Neural cell (in vitro differentiated cells): Measurements from ENCODE around the gene CACNA1C. TPM values are rescaled to one million over a fixed set of nuclear protein-coding genes. Genes with fewer than 3 reads are reported as not detected.

Experiments used
- H2AFZ ChIP-seq: fragments of 200-600, 300-800 bp; sonication (generic), shearing (Covaris generic); 2 replicates; pipeline ENCODE4 v1.6.0; 2014; ENCODE audit warnings: low read depth, mild to moderate bottlenecking, antibody characterized with exemption, low read length, moderate library complexity
- H3F3A ChIP-seq: fragments of 200-600 bp; shearing (Covaris generic); 2 replicates; pipeline ENCODE4 v1.6.1; 2016; ENCODE audit warnings: mild to moderate bottlenecking, moderate library complexity, mixed read lengths, antibody characterized with exemption, low read length; ENCODE audit not compliant: insufficient read depth, poor library complexity, severe bottlenecking
- H3K27ac ChIP-seq: fragments of 200-600, 300-800 bp; sonication (generic), shearing (Covaris generic); 2 replicates; pipeline ENCODE4 v1.5.1; 2014; ENCODE audit warnings: mild to moderate bottlenecking, low read length, moderate library complexity
- H3K27me3 ChIP-seq: fragments of 300-800, 200-600 bp; sonication (generic), shearing (Covaris generic); 2 replicates; pipeline ENCODE4 v1.6.0; 2014; ENCODE audit warnings: mild to moderate bottlenecking, low read depth, low read length, moderate library complexity; ENCODE audit not compliant: insufficient read depth
- H3K36me3 ChIP-seq: fragments of 300-800, 200-600 bp; sonication (generic), shearing (Covaris generic); 2 replicates; pipeline ENCODE4 v1.5.1; 2014; ENCODE audit warnings: mild to moderate bottlenecking, antibody characterized with exemption, low read length, moderate library complexity; ENCODE audit not compliant: insufficient read depth
- H3K4me2 ChIP-seq: fragments of 300-800, 200-600 bp; sonication (generic), shearing (Covaris generic); 2 replicates; pipeline ENCODE4 v1.6.0; 2014; ENCODE audit warnings: mild to moderate bottlenecking, low read length
- H3K4me3 ChIP-seq: fragments of 300-800, 200-600 bp; sonication (generic), shearing (Covaris generic); 2 replicates; pipeline ENCODE4 v1.5.1; 2014; ENCODE audit warnings: mild to moderate bottlenecking, low read length, moderate library complexity
- H3K79me2 ChIP-seq: fragments of 200-600 bp; shearing (Covaris generic); replicated peaks from 2 replicates; pipeline ENCODE4 v1.6.0; 2014; ENCODE audit warnings: mild to moderate bottlenecking, low read length, moderate library complexity; ENCODE audit not compliant: insufficient read depth
- H3K9ac ChIP-seq: fragments of 300-800, 200-600 bp; sonication (generic), shearing (Covaris generic); 2 replicates; pipeline ENCODE4 v1.6.1; 2016; ENCODE audit warnings: mild to moderate bottlenecking, low read length, mixed read lengths
- H3K9me2 ChIP-seq: fragments of 200-600 bp; shearing (Covaris generic); 2 replicates; pipeline ENCODE4 v1.6.1; 2016; ENCODE audit warnings: mild to moderate bottlenecking, low read length, mixed read lengths; ENCODE audit not compliant: insufficient read depth
- H3K9me3 ChIP-seq: fragments of 200-600, 300-800 bp; sonication (generic), shearing (Covaris generic); 2 replicates; pipeline ENCODE4 v1.6.1; 2016; ENCODE audit warnings: mild to moderate bottlenecking, mixed run types, low read length, moderate library complexity, mixed read lengths
- H4K20me1 ChIP-seq: fragments of 200-600 bp; shearing (Covaris generic); 2 replicates; pipeline ENCODE4 v1.6.1; 2016; ENCODE audit warnings: mild to moderate bottlenecking, mixed run types; ENCODE audit not compliant: insufficient read depth
- EP300 ChIP-seq: fragments of 450-650 bp; conservative IDR thresholded peaks from 2 replicates; pipeline ENCODE4 v1.6.1; 2014; ENCODE audit warnings: antibody characterized with exemption, mild to moderate bottlenecking, moderate library complexity; ENCODE audit not compliant: poor library complexity, severe bottlenecking
- EZH2 ChIP-seq: fragments of 200-600, 300-800 bp; shearing (Covaris generic), sonication (generic); IDR thresholded peaks from 2 replicates; pipeline ENCODE4 v1.6.1; 2014; ENCODE audit warnings: antibody characterized with exemption, low read length, borderline replicate concordance, mild to moderate bottlenecking; ENCODE audit not compliant: insufficient read depth, poor library complexity, severe bottlenecking
- MXI1 ChIP-seq: fragments of 450-650 bp; conservative IDR thresholded peaks from 2 replicates; pipeline ENCODE4 v1.6.1; 2014; ENCODE audit warnings: antibody characterized with exemption, mild to moderate bottlenecking; ENCODE audit not compliant: poor library complexity, severe bottlenecking
- POLR2AphosphoS5 ChIP-seq: IDR thresholded peaks from 2 replicates; pipeline ENCODE4 v1.6.1; 2012
- RAD21 ChIP-seq: fragments of 450-650 bp; conservative IDR thresholded peaks from 2 replicates; pipeline ENCODE4 v1.6.1; 2014; ENCODE audit warnings: antibody characterized with exemption, mild to moderate bottlenecking, moderate library complexity
- SMC3 ChIP-seq: fragments of 450-650 bp; conservative IDR thresholded peaks from 2 replicates; pipeline ENCODE4 v1.6.1; 2014; ENCODE audit warnings: antibody characterized with exemption, mild to moderate bottlenecking, moderate library complexity; ENCODE audit not compliant: poor library complexity
- TAF1 ChIP-seq: IDR thresholded peaks from 2 replicates; pipeline ENCODE4 v1.6.1; 2012; ENCODE audit warnings: low read depth
- polyA plus RNA-seq: library from polyadenylated mRNA; depleted of rRNA; stranded (reverse); fragments of >200 nt; gene quantifications from 2 replicates; pipeline ENCODE4 v1.2.3, GENCODE V29; 2014
- TF ChIP-seq, protein P1 (sequence below): fragments of 450-650 bp; IDR thresholded peaks from 2 replicates; pipeline ENCODE4 v1.5.1; 2014; ENCODE audit warnings: antibody characterized with exemption, mild to moderate bottlenecking, moderate library complexity; ENCODE audit not compliant: poor library complexity, severe bottlenecking
- TF ChIP-seq, protein P2 (sequence below): IDR thresholded peaks from 2 replicates; pipeline ENCODE4 v1.6.1; 2012; ENCODE audit warnings: borderline replicate concordance

Gene CACNA1C
- polyA plus RNA-seq, 1 donor from 2014 or later: 9.7 TPM

DNA sequence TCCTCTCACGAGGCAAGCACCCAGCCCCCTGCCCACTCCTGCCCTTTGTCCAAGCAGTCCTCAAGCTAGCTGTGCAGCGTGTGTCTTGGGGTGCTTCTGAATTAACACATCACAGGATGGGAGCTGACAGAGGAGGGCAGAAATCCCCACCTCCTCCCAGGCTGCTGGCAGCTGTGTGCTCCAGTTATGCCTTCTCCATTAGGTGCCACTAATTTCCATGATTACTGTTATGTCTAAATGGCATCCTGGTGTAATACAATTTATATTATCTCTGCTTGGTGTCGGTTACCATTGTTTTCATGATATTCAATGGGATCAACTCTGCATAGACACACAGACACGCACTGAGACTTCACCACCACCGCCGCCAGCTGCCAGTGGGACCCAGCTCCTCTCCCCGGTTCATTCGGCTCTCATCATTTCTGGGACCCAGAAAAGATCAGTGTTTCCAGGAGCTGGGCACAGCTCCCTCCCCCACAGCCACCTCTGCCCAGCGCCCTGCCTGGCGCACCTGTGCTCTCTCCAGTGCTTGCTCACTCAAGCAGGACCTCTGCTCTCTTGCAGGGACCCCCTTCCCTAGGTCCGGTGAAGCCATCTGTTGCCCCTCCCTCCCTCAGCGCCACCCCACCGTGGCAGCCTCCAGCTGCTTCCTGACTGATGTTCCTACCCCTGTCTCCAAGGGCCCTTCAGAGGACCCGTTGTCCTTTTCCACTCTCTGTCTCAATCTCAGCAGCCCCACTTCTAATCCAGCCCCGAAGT lies 574.5 kb downstream of the CACNA1C start:
- Histone ChIP-seq H3K79me2 (no peaks in the 10 kb centered on the region), H3K36me3 (no peaks in the 10 kb centered on the region), H2AFZ (no peak overlapping the region), H4K20me1 (no peaks in the 10 kb centered on the region), H3K9me3 (no peaks in the 10 kb centered on the region), H3F3A (no peaks in the 10 kb centered on the region), H3K27ac (no peak overlapping the region), H3K4me2 (no peak overlapping the region), H3K4me3 (no peak overlapping the region), H3K27me3 (no peaks in the 10 kb centered on the region), H3K9me2 (no peaks in the 10 kb centered on the region), H3K9ac (no peak overlapping the region)
- TF ChIP-seq SMC3 (no peak), EZH2 (no peak), POLR2AphosphoS5 (no peak), EP300 (no peak), MXI1 (no peak), RAD21 (no peak), TAF1 (no peak)
- TF ChIP-seq, protein P1, sequence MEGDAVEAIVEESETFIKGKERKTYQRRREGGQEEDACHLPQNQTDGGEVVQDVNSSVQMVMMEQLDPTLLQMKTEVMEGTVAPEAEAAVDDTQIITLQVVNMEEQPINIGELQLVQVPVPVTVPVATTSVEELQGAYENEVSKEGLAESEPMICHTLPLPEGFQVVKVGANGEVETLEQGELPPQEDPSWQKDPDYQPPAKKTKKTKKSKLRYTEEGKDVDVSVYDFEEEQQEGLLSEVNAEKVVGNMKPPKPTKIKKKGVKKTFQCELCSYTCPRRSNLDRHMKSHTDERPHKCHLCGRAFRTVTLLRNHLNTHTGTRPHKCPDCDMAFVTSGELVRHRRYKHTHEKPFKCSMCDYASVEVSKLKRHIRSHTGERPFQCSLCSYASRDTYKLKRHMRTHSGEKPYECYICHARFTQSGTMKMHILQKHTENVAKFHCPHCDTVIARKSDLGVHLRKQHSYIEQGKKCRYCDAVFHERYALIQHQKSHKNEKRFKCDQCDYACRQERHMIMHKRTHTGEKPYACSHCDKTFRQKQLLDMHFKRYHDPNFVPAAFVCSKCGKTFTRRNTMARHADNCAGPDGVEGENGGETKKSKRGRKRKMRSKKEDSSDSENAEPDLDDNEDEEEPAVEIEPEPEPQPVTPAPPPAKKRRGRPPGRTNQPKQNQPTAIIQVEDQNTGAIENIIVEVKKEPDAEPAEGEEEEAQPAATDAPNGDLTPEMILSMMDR: no peak
- TF ChIP-seq, protein P2, sequence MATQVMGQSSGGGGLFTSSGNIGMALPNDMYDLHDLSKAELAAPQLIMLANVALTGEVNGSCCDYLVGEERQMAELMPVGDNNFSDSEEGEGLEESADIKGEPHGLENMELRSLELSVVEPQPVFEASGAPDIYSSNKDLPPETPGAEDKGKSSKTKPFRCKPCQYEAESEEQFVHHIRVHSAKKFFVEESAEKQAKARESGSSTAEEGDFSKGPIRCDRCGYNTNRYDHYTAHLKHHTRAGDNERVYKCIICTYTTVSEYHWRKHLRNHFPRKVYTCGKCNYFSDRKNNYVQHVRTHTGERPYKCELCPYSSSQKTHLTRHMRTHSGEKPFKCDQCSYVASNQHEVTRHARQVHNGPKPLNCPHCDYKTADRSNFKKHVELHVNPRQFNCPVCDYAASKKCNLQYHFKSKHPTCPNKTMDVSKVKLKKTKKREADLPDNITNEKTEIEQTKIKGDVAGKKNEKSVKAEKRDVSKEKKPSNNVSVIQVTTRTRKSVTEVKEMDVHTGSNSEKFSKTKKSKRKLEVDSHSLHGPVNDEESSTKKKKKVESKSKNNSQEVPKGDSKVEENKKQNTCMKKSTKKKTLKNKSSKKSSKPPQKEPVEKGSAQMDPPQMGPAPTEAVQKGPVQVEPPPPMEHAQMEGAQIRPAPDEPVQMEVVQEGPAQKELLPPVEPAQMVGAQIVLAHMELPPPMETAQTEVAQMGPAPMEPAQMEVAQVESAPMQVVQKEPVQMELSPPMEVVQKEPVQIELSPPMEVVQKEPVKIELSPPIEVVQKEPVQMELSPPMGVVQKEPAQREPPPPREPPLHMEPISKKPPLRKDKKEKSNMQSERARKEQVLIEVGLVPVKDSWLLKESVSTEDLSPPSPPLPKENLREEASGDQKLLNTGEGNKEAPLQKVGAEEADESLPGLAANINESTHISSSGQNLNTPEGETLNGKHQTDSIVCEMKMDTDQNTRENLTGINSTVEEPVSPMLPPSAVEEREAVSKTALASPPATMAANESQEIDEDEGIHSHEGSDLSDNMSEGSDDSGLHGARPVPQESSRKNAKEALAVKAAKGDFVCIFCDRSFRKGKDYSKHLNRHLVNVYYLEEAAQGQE: no peak

DNA sequence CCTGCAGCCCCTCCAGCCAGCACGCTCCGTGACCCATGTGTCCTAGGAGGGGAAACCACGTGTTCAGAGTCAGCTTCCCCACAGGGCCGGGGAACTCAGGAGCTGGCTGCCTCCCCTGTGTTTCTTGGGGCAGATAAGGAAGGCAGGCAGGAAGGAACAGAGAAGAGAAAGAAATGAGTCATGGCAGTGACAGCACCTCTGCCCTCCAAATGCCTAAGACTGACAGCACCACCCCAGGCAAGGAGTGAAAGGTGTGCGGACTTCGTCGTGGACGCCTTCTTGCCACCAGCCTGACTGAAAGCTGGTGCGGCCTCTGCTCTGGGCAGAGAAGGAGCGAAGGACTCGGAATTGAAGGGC lies 575.0 kb downstream of the CACNA1C start:
- no peaks in the 10 kb centered on the region for H3K27me3 ChIP-seq
- H3K9ac ChIP-seq: no peak overlapping the region
- no peaks in the 10 kb centered on the region for H4K20me1 ChIP-seq
- no peaks in the 10 kb centered on the region for H3F3A ChIP-seq
- TF ChIP-seq MXI1: no peak
- TF ChIP-seq TAF1: no peak
- no peak for TF ChIP-seq POLR2AphosphoS5
- TF ChIP-seq, protein P1: no peak
- TF ChIP-seq, protein P2: no peak
- TF ChIP-seq SMC3: no peak
- no peak for TF ChIP-seq RAD21
- no peak for TF ChIP-seq EZH2
- no peak for TF ChIP-seq EP300
- no peaks in the 10 kb centered on the region for H3K79me2 ChIP-seq
- H3K4me2 ChIP-seq: no peak overlapping the region
- H3K9me2 ChIP-seq: no peaks in the 10 kb centered on the region
- no peak overlapping the region for H3K4me3 ChIP-seq
- peaks cover under 1% of the 10 kb centered on the region for H3K36me3 ChIP-seq
- no peak overlapping the region for H2AFZ ChIP-seq
- H3K9me3 ChIP-seq: no peaks in the 10 kb centered on the region
- H3K27ac ChIP-seq: no peak overlapping the region
